ENCODE data around the gene INPP5D. TPM values are rescaled to one million over a fixed set of nuclear protein-coding genes. Genes with fewer than 3 reads are reported as not detected.

INPP5D gene
- polyA plus RNA-seq, 3 donors, result 30.6 to 90.2 (median 54.8) TPM

- H3K9ac ChIP-seq (ENCODE audit: insufficient read depth, low read length, poor library complexity, severe bottlenecking), result no peak overlapping the region
- H3K36me3 Mint-ChIP-seq, result no peaks in the 10 kb centered on the region
- H3K9me3 Mint-ChIP-seq, result peaks cover 0 to 1% (median 0%) of the 10 kb centered on the region in 7 donors
- no peaks in the 10 kb centered on the region for H4K20me1 ChIP-seq (ENCODE audit: insufficient read depth, low read length)
- intact Hi-C loops (cut with micrococcal nuclease), result no loop called here
- H3K4me1 ChIP-seq (ENCODE audit: control insufficient read depth in 1 of 2, insufficient read depth in 2 of 2, low read length in 2 of 2), result peaks cover 0 to 4% of the 10 kb centered on the region in 2 donors
- WGBS (ENCODE audit: insufficient coverage), result 100% methylated on average over 1 of the region's 2 CpGs
- no peak overlapping the region for H3K4me2 ChIP-seq (replicated peaks; ENCODE audit: extremely low read depth, low read length, poor library complexity, severe bottlenecking)
- no peak overlapping the region for H3K4me3 Mint-ChIP-seq
- H3K27me3 Mint-ChIP-seq (ENCODE audit: low read depth in 3 of 3), result peaks cover 0 to 3% (median 0%) of the 10 kb centered on the region in 3 donors
- peaks cover 5% of the 10 kb centered on the region for H3K4me1 Mint-ChIP-seq
- no peaks in the 10 kb centered on the region for H3K79me2 ChIP-seq (ENCODE audit: insufficient read depth, low read length)
- H3K9me3 ChIP-seq (replicated peaks in 1 of 2; ENCODE audit: control insufficient read depth in 1 of 2, insufficient read depth in 1 of 2, low read length in 2 of 2), result peaks cover 0 to 5% of the 10 kb centered on the region in 2 donors
- no peak overlapping the region for H3K27ac Mint-ChIP-seq
- TF ChIP-seq CTCF (IDR thresholded peaks at IDR 0.05), result no peak
- DNase-seq, result no peak
- no peak overlapping the region for H3K27ac ChIP-seq (ENCODE audit: low read depth in 1 of 2, low read length in 2 of 2)
- H3K4me3 ChIP-seq (replicated peaks in 1 of 3; ENCODE audit: low read depth in 2 of 3, low read length in 3 of 3), result no peak overlapping the region
- no peaks in the 10 kb centered on the region for H3K27me3 ChIP-seq (ENCODE audit: control insufficient read depth in 2 of 2, insufficient read depth in 2 of 2, low read length in 2 of 2)
- no peaks in the 10 kb centered on the region for H3K36me3 ChIP-seq (replicated peaks in 1 of 2; ENCODE audit: control insufficient read depth in 1 of 2, insufficient read depth in 2 of 2, low read length in 2 of 2)
- no peak overlapping the region for H2AFZ ChIP-seq (ENCODE audit: insufficient read depth, low read depth, low read length, poor library complexity, severe bottlenecking)
Observed at GRCh38 chr2:233037078-233037477, 23.1 kb upstream of the INPP5D start.

- TF ChIP-seq CTCF (IDR thresholded peaks at IDR 0.05), result no peak
- Histone ChIP-seq H3K4me3 (replicated peaks in 1 of 3; ENCODE audit: low read depth in 2 of 3, low read length in 3 of 3) (no peak overlapping the region), H3K27ac (ENCODE audit: low read depth in 1 of 2, low read length in 2 of 2) (no peak overlapping the region), H2AFZ (ENCODE audit: insufficient read depth, low read depth, low read length, poor library complexity, severe bottlenecking) (no peak overlapping the region), H4K20me1 (ENCODE audit: insufficient read depth, low read length) (no peaks in the 10 kb centered on the region), H3K9ac (ENCODE audit: insufficient read depth, low read length, poor library complexity, severe bottlenecking) (no peak overlapping the region), H3K4me1 (ENCODE audit: control insufficient read depth in 1 of 2, insufficient read depth in 2 of 2, low read length in 2 of 2) (peaks cover 0 to 6% of the 10 kb centered on the region in 2 donors), H3K79me2 (ENCODE audit: insufficient read depth, low read length) (no peaks in the 10 kb centered on the region), H3K36me3 (replicated peaks in 1 of 2; ENCODE audit: control insufficient read depth in 1 of 2, insufficient read depth in 2 of 2, low read length in 2 of 2) (no peaks in the 10 kb centered on the region), H3K9me3 (replicated peaks in 1 of 2; ENCODE audit: control insufficient read depth in 1 of 2, insufficient read depth in 1 of 2, low read length in 2 of 2) (peaks cover 0 to 5% of the 10 kb centered on the region in 2 donors), H3K27me3 (ENCODE audit: control insufficient read depth in 2 of 2, insufficient read depth in 2 of 2, low read length in 2 of 2) (no peaks in the 10 kb centered on the region), H3K4me2 (replicated peaks; ENCODE audit: extremely low read depth, low read length, poor library complexity, severe bottlenecking) (no peak overlapping the region)
- intact Hi-C loops (cut with micrococcal nuclease), result no loop called here
- no peak overlapping the region for H3K4me3 Mint-ChIP-seq
- H3K9me3 Mint-ChIP-seq, result no peaks in the 10 kb centered on the region
- H3K27me3 Mint-ChIP-seq (ENCODE audit: low read depth in 3 of 3), result peaks cover 0 to 3% (median 0%) of the 10 kb centered on the region in 3 donors
- H3K4me1 Mint-ChIP-seq, result peaks cover 9% of the 10 kb centered on the region
- no peak overlapping the region for H3K27ac Mint-ChIP-seq
- no peaks in the 10 kb centered on the region for H3K36me3 Mint-ChIP-seq
- WGBS (ENCODE audit: insufficient coverage), result 100% methylated on average over 3 of the region's 8 CpGs
- DNase-seq, result no peak
Observed at GRCh38 chr2:233039212-233039845, 20.8 kb upstream of the INPP5D start.

Measured in CD14-positive monocyte (primary cell).